HuH-7 (cell line): Measurements from ENCODE around the gene CD14.
"Not testable (repeated sequence)": the region's sequence is repeated elsewhere in the genome, so short reads cannot be mapped to it uniquely, and the experiment has no call there.

Experiments used
- DNase-seq: peaks from one replicate; pipeline ENCODE4 v3.0.0; 2011; ENCODE audit warnings: low spot score

The CD14 gene

GRCh38 chr5:140635291-140636257 lies 2.6 kb upstream of the CD14 start:
- no peak for DNase-seq

- no peak for DNase-seq
Measured at GRCh38 chr5:140634103-140634502, 1.1 kb upstream of the CD14 start.

- DNase-seq = no peak
Measured at GRCh38 chr5:140633501-140633900, 526 bp upstream of the CD14 start.

- peak; percentile 43 for DNase-seq
Measured at GRCh38 chr5:140632366-140633020, 482 bp downstream of the CD14 start.

- DNase-seq = no peak
Measured at GRCh38 chr5:140631831-140632365, 1.1 kb downstream of the CD14 start.

GRCh38 chr5:140631036-140631417 lies 1.9 kb downstream of the CD14 start:
- no peak for DNase-seq

- no peak for DNase-seq
Measured at GRCh38 chr5:140630292-140631035, 2.5 kb downstream of the CD14 start.

GRCh38 chr5:140628711-140629110 lies 4.3 kb downstream of the CD14 start:
- no peak for DNase-seq

- DNase-seq = no peak
Measured at GRCh38 chr5:140627972-140628371, 5.0 kb downstream of the CD14 start.

- DNase-seq = not testable (repeated sequence)
Measured at GRCh38 chr5:140624886-140625285, 8.1 kb downstream of the CD14 start.

GRCh38 chr5:140623061-140623460 lies 9.9 kb downstream of the CD14 start:
- DNase-seq = not testable (repeated sequence)

GRCh38 chr5:140622301-140622700 lies 10.7 kb downstream of the CD14 start:
- DNase-seq = no peak

- no peak for DNase-seq
Measured at GRCh38 chr5:140611020-140611521, 21.9 kb downstream of the CD14 start.

- no peak for DNase-seq
Measured at GRCh38 chr5:140609126-140609525, 23.8 kb downstream of the CD14 start.

- no peak for DNase-seq
Measured at GRCh38 chr5:140608722-140609121, 24.3 kb downstream of the CD14 start.

GRCh38 chr5:140607031-140607430 lies 25.9 kb downstream of the CD14 start:
- DNase-seq = no peak

- DNase-seq = no peak
Measured at GRCh38 chr5:140605879-140606278, 27.1 kb downstream of the CD14 start.

- DNase-seq = no peak
Measured at GRCh38 chr5:140603734-140604133, 29.2 kb downstream of the CD14 start.

- not testable (repeated sequence) for DNase-seq
Measured at GRCh38 chr5:140603446-140603698, 29.6 kb downstream of the CD14 start.

GRCh38 chr5:140602147-140602546 lies 30.8 kb downstream of the CD14 start:
- DNase-seq = no peak

GRCh38 chr5:140600096-140600495 lies 32.9 kb downstream of the CD14 start:
- DNase-seq = no peak

GRCh38 chr5:140598836-140599235 lies 34.1 kb downstream of the CD14 start:
- DNase-seq = no peak
